ENCODE data around the gene DOCK11. TPM values are rescaled to one million over a fixed set of nuclear protein-coding genes. Genes with fewer than 3 reads are reported as not detected.

DOCK11 gene
- polyA plus RNA-seq, 1 of the 3 experiments (the other 2 are of a cell fraction): 34.8 TPM

DNA sequence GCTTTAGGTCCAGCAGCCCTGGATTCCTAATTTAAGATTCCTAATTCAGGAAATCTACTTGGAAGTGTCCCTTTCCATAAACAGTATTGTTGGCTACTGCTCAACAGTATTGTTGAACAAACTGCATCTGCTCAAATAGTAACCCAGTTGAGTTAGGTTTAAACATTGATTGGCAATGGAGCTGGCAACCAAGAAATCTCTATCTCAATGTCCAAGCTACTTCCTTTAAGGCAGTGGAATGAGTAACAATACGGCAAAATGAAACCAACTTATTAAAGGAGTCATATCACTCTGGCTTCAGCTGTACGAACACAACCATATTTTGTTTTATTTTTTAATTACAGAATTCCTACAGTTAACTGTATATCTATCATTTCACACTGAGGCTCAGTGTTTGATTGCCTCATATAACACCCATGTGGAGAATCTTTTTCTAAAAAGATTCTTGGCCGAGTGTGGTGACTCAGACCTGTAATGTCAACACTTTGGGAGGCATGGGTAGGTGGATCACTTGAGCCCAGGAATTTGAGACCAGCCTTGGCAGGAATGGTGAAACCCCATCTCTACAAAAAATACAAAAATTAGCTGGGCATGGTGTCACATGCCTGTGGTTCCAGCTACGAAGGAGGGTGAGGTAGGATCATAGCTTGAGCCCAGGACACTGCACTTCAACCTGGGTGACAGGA lies 160.1 kb downstream of the DOCK11 start:
- Histone ChIP-seq H3K9ac (no peak overlapping the region), H3K36me3 (replicated peaks in 1 of 2; ENCODE audit: control insufficient read depth in 1 of 2, insufficient read depth in 2 of 2, low read length in 1 of 2) (peaks cover 9 to 29% of the 10 kb centered on the region in 2 experiments), H3K27me3 (ENCODE audit: insufficient read depth) (no peaks in the 10 kb centered on the region), H4K20me1 (ENCODE audit: insufficient read depth) (no peaks in the 10 kb centered on the region), H3K4me3 (ENCODE audit: low read depth in 2 of 2, low read length in 1 of 2) (no peak overlapping the region), H2AFZ (ENCODE audit: low read depth) (no peak overlapping the region), H3K4me2 (no peak overlapping the region), H3K27ac (ENCODE audit: low read depth in 2 of 2, low read length in 1 of 2) (no peak overlapping the region), H3F3A (replicated peaks; ENCODE audit: insufficient read depth) (no peaks in the 10 kb centered on the region), H3K9me2 (no peaks in the 10 kb centered on the region), H3K4me1 (ENCODE audit: control insufficient read depth in 1 of 2, insufficient read depth in 2 of 2, low read depth in 1 of 2, low read length in 1 of 2) (no peaks in the 10 kb centered on the region), H3K9me3 (no peaks in the 10 kb centered on the region), H3K79me2 (ENCODE audit: insufficient read depth) (no peaks in the 10 kb centered on the region)
- no peak for DNase-seq
- CTCF ChIA-PET: no interaction called here
- WGBS (ENCODE audit: low lambda C conversion rate): 30% methylated on average over 4 of the region's 4 CpGs
- POLR2A ChIA-PET: no interaction called here
- TF ChIP-seq SIN3A (IDR thresholded peaks at IDR 0.05; ENCODE audit: borderline replicate concordance, low read depth, low read length) (no peak), JUND (IDR thresholded peaks at IDR 0.05) (no peak), EP300 (IDR thresholded peaks at IDR 0.05; ENCODE audit: borderline replicate concordance in 1 of 2, low read depth in 1 of 2, low read length in 1 of 2) (no peak), GABPA (IDR thresholded peaks at IDR 0.05; ENCODE audit: low read depth) (no peak), CHD2 (IDR thresholded peaks at IDR 0.05; ENCODE audit: low read length, partially characterized antibody) (no peak), ELF1 (IDR thresholded peaks at IDR 0.05) (no peak), FOXM1 (IDR thresholded peaks at IDR 0.05; ENCODE audit: low read depth) (no peak), RAD21 (IDR thresholded peaks at IDR 0.05; ENCODE audit: low read length) (no peak)
- TF ChIP-seq, protein P1, sequence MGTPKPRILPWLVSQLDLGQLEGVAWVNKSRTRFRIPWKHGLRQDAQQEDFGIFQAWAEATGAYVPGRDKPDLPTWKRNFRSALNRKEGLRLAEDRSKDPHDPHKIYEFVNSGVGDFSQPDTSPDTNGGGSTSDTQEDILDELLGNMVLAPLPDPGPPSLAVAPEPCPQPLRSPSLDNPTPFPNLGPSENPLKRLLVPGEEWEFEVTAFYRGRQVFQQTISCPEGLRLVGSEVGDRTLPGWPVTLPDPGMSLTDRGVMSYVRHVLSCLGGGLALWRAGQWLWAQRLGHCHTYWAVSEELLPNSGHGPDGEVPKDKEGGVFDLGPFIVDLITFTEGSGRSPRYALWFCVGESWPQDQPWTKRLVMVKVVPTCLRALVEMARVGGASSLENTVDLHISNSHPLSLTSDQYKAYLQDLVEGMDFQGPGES (IDR thresholded peaks at IDR 0.05; ENCODE audit: low read depth, low read length): no peak
- TF ChIP-seq, protein P2, sequence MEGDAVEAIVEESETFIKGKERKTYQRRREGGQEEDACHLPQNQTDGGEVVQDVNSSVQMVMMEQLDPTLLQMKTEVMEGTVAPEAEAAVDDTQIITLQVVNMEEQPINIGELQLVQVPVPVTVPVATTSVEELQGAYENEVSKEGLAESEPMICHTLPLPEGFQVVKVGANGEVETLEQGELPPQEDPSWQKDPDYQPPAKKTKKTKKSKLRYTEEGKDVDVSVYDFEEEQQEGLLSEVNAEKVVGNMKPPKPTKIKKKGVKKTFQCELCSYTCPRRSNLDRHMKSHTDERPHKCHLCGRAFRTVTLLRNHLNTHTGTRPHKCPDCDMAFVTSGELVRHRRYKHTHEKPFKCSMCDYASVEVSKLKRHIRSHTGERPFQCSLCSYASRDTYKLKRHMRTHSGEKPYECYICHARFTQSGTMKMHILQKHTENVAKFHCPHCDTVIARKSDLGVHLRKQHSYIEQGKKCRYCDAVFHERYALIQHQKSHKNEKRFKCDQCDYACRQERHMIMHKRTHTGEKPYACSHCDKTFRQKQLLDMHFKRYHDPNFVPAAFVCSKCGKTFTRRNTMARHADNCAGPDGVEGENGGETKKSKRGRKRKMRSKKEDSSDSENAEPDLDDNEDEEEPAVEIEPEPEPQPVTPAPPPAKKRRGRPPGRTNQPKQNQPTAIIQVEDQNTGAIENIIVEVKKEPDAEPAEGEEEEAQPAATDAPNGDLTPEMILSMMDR (IDR thresholded peaks at IDR 0.05): no peak
- TF ChIP-seq, protein P3, sequence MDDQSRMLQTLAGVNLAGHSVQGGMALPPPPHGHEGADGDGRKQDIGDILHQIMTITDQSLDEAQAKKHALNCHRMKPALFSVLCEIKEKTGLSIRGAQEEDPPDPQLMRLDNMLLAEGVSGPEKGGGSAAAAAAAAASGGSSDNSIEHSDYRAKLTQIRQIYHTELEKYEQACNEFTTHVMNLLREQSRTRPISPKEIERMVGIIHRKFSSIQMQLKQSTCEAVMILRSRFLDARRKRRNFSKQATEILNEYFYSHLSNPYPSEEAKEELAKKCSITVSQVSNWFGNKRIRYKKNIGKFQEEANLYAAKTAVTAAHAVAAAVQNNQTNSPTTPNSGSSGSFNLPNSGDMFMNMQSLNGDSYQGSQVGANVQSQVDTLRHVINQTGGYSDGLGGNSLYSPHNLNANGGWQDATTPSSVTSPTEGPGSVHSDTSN (IDR thresholded peaks at IDR 0.05): no peak
- TF ChIP-seq, protein P4, sequence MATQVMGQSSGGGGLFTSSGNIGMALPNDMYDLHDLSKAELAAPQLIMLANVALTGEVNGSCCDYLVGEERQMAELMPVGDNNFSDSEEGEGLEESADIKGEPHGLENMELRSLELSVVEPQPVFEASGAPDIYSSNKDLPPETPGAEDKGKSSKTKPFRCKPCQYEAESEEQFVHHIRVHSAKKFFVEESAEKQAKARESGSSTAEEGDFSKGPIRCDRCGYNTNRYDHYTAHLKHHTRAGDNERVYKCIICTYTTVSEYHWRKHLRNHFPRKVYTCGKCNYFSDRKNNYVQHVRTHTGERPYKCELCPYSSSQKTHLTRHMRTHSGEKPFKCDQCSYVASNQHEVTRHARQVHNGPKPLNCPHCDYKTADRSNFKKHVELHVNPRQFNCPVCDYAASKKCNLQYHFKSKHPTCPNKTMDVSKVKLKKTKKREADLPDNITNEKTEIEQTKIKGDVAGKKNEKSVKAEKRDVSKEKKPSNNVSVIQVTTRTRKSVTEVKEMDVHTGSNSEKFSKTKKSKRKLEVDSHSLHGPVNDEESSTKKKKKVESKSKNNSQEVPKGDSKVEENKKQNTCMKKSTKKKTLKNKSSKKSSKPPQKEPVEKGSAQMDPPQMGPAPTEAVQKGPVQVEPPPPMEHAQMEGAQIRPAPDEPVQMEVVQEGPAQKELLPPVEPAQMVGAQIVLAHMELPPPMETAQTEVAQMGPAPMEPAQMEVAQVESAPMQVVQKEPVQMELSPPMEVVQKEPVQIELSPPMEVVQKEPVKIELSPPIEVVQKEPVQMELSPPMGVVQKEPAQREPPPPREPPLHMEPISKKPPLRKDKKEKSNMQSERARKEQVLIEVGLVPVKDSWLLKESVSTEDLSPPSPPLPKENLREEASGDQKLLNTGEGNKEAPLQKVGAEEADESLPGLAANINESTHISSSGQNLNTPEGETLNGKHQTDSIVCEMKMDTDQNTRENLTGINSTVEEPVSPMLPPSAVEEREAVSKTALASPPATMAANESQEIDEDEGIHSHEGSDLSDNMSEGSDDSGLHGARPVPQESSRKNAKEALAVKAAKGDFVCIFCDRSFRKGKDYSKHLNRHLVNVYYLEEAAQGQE (IDR thresholded peaks at IDR 0.05; ENCODE audit: low read depth, low read length): no peak
